ENCODE data around the gene POLN.

The POLN gene

GRCh38 chr4:2066011-2066551 is 175.8 kb downstream of the POLN start:
- no peaks in the 10 kb centered on the region for H3K9me3 ChIP-seq (ENCODE audit: insufficient read depth, low read depth, low read length)
- no peaks in the 10 kb centered on the region for H3K9me2 ChIP-seq (replicated peaks; ENCODE audit: low read depth, low read length)
- no peaks in the 10 kb centered on the region for H3K79me2 ChIP-seq (ENCODE audit: insufficient read depth, low read length)
- H3K27me3 ChIP-seq (ENCODE audit: insufficient read depth, low read length, poor library complexity, severe bottlenecking) = no peaks in the 10 kb centered on the region
- no peaks in the 10 kb centered on the region for H3F3A ChIP-seq (ENCODE audit: low read depth)
- no peak overlapping the region for H3K4me3 ChIP-seq (ENCODE audit: low read length, poor library complexity, severe bottlenecking)
- no peak overlapping the region for H2AFZ ChIP-seq (ENCODE audit: low read length)
- H3K4me2 ChIP-seq (ENCODE audit: low read depth, low read length, poor library complexity, severe bottlenecking) = no peak overlapping the region
- H3K4me1 ChIP-seq (ENCODE audit: insufficient read depth, low read length, poor library complexity, severe bottlenecking) = no peaks in the 10 kb centered on the region
- no peak for TF ChIP-seq EZH2phosphoT487 (IDR thresholded peaks at IDR 0.05; ENCODE audit: borderline replicate concordance)
- TF ChIP-seq, protein P1, sequence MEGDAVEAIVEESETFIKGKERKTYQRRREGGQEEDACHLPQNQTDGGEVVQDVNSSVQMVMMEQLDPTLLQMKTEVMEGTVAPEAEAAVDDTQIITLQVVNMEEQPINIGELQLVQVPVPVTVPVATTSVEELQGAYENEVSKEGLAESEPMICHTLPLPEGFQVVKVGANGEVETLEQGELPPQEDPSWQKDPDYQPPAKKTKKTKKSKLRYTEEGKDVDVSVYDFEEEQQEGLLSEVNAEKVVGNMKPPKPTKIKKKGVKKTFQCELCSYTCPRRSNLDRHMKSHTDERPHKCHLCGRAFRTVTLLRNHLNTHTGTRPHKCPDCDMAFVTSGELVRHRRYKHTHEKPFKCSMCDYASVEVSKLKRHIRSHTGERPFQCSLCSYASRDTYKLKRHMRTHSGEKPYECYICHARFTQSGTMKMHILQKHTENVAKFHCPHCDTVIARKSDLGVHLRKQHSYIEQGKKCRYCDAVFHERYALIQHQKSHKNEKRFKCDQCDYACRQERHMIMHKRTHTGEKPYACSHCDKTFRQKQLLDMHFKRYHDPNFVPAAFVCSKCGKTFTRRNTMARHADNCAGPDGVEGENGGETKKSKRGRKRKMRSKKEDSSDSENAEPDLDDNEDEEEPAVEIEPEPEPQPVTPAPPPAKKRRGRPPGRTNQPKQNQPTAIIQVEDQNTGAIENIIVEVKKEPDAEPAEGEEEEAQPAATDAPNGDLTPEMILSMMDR (conservative IDR thresholded peaks at IDR 0.05; ENCODE audit: low read length) = no peak
- H3K9ac ChIP-seq (ENCODE audit: low read depth, low read length, poor library complexity, severe bottlenecking) = no peak overlapping the region
- H4K20me1 ChIP-seq (ENCODE audit: insufficient read depth, low read length, poor library complexity, severe bottlenecking) = no peaks in the 10 kb centered on the region
- no peaks in the 10 kb centered on the region for H3K36me3 ChIP-seq (ENCODE audit: insufficient read depth, low read length)

DNA sequence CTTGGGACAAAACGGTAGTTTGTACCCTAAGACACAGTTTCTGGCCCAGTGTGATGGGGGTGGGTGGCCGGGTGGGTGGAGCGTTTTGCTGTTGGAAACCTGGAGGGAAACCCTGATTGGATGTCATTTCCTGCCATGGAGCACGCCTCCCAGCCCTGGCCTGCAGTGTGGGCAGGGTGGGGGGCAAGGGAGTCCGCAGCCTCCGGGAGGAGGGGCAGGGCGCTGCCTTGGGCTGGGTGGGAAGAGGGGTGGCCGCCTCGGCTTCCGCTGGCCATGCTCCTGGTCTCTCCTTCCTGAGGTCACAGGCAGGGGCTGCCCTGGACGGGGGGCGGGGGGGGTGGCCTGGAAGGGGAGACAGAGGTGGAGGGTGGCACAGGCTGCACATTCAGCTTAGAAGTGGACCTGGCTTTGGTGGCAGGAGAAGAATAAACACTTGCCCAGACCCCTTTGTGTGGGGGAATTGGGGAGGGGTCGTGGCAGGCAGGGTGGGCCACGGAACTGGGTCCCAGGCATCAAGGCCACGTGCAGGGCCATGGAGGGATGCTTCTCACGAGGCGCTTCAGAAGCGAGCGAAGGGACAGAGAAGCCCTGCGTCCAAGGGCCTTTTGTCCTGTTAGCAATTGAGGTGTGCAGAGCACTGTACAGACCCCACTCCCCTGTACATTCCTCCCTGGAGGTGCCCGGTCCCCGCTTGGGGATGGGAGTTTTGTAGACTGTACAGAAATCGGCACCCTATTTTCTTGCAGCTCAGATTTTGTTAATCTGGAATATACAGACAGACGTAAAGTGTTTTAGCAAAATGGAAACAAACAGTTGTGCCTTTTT is 176.6 kb downstream of the POLN start:
- Histone ChIP-seq H3K79me2 (ENCODE audit: insufficient read depth, low read length) (no peaks in the 10 kb centered on the region), H3K9me2 (replicated peaks; ENCODE audit: low read depth, low read length) (no peaks in the 10 kb centered on the region), H3K4me2 (ENCODE audit: low read depth, low read length, poor library complexity, severe bottlenecking) (no peak overlapping the region)

GRCh38 chr4:2064276-2064991 is 177.5 kb downstream of the POLN start:
- H3K9me2 ChIP-seq (replicated peaks; ENCODE audit: low read depth, low read length) = no peaks in the 10 kb centered on the region
- H3F3A ChIP-seq (ENCODE audit: low read depth) = no peaks in the 10 kb centered on the region
- no peaks in the 10 kb centered on the region for H3K9me3 ChIP-seq (ENCODE audit: insufficient read depth, low read depth, low read length)
- no peak overlapping the region for H3K4me2 ChIP-seq (ENCODE audit: low read depth, low read length, poor library complexity, severe bottlenecking)
- H4K20me1 ChIP-seq (ENCODE audit: insufficient read depth, low read length, poor library complexity, severe bottlenecking) = no peaks in the 10 kb centered on the region
- no peak overlapping the region for H3K9ac ChIP-seq (ENCODE audit: low read depth, low read length, poor library complexity, severe bottlenecking)
- H3K27me3 ChIP-seq (ENCODE audit: insufficient read depth, low read length, poor library complexity, severe bottlenecking) = no peaks in the 10 kb centered on the region
- H3K4me3 ChIP-seq (ENCODE audit: low read length, poor library complexity, severe bottlenecking) = no peak overlapping the region
- no peak overlapping the region for H2AFZ ChIP-seq (ENCODE audit: low read length)
- no peaks in the 10 kb centered on the region for H3K4me1 ChIP-seq (ENCODE audit: insufficient read depth, low read length, poor library complexity, severe bottlenecking)
- no peaks in the 10 kb centered on the region for H3K36me3 ChIP-seq (ENCODE audit: insufficient read depth, low read length)
- TF ChIP-seq, protein P1 (conservative IDR thresholded peaks at IDR 0.05; ENCODE audit: low read length) = no peak
- TF ChIP-seq EZH2phosphoT487 (IDR thresholded peaks at IDR 0.05; ENCODE audit: borderline replicate concordance) = no peak
- H3K79me2 ChIP-seq (ENCODE audit: insufficient read depth, low read length) = no peaks in the 10 kb centered on the region

More for the DNA sequence above, 176.6 kb downstream of the POLN start:
- H3K9ac ChIP-seq (ENCODE audit: low read depth, low read length, poor library complexity, severe bottlenecking) = no peak overlapping the region
- no peaks in the 10 kb centered on the region for H3K9me3 ChIP-seq (ENCODE audit: insufficient read depth, low read depth, low read length)
- no peak overlapping the region for H2AFZ ChIP-seq (ENCODE audit: low read length)
- no peaks in the 10 kb centered on the region for H4K20me1 ChIP-seq (ENCODE audit: insufficient read depth, low read length, poor library complexity, severe bottlenecking)
- no peaks in the 10 kb centered on the region for H3K36me3 ChIP-seq (ENCODE audit: insufficient read depth, low read length)
- no peak for TF ChIP-seq EZH2phosphoT487 (IDR thresholded peaks at IDR 0.05; ENCODE audit: borderline replicate concordance)
- H3K4me1 ChIP-seq (ENCODE audit: insufficient read depth, low read length, poor library complexity, severe bottlenecking) = no peaks in the 10 kb centered on the region
- no peak overlapping the region for H3K4me3 ChIP-seq (ENCODE audit: low read length, poor library complexity, severe bottlenecking)
- no peaks in the 10 kb centered on the region for H3K27me3 ChIP-seq (ENCODE audit: insufficient read depth, low read length, poor library complexity, severe bottlenecking)
- H3F3A ChIP-seq (ENCODE audit: low read depth) = no peaks in the 10 kb centered on the region

Data from Loucy (cell line).